Stimulated activated naive CD8-positive, alpha-beta T cell treated with anti-CD3 and anti-CD28 coated beads, Interleukin-15, Interleukin-2, amounts not matched to agents 100 U/mL and 50 U/mL, for 24 hours (primary cell): ENCODE data around the gene GPR180.

Experiments
- ATAC-seq: fragments of 150-1000 bp; cut with Tn5 transposase; one replicate; pipeline ENCODE4 v1.10.0; 2021
- DNase-seq: peaks from one replicate; pipeline ENCODE4 v3.0.0; 2021

Gene GPR180

DNA sequence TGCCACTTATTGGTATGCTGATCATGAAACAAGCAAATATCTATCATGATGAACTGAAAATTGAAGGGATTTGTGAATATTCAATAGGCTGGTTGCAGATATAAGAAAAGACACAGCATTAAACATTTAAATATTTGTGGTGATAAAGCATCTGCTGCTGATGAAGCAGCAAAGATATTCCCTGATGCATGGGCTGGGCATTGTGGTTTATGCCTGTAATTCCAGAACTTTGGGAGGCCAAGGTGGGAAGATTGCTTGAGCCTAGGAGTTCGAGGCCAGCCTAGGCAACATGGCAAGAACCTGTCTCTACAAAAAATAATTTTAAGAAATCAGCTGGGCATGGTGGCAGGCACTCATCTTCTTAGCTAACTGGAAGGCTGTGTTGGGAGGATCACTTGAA, 54.5 kb downstream of the GPR180 start:
- no peak for DNase-seq
- ATAC-seq: no peak

DNA sequence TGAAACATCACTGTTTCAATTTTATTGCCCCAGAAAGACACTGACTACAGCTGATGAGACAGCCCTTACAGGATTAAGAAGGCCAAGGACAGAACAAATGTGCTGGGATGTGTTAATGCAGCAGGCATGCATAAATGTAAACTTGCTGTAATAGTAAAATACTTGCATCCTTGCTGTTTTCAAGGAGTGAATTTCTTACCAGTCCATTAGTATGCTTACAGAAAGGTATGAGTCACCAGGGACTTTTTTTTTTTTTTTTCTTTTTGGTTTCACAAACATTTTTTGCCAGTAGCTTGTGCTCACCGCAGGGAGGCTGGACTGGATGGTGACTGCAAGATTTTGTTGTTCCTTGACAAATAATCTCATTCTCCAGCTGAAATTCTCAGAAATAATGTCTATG, 55.1 kb downstream of the GPR180 start:
- DNase-seq (no peak), ATAC-seq (peak; percentile 53)

DNA sequence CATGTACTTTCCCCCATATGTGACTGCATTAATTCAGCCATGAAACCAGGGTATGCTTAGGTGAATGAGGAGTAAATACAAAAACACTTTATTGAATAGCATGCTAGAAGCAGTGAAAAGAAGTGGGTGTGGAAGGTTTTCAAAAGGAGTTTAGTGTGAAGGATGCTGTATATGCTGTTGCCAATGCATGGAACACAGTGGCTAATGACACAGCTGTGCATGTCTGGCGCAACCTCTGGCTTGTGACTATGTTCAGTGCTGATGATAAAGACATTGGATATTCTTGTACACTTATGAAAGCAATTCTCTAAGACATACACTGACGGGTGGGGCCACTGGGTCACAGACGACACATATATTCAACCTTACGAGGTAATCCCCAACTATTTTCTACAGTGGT, 55.5 kb downstream of the GPR180 start:
- DNase-seq (no peak), ATAC-seq (peak; percentile 48)

DNA sequence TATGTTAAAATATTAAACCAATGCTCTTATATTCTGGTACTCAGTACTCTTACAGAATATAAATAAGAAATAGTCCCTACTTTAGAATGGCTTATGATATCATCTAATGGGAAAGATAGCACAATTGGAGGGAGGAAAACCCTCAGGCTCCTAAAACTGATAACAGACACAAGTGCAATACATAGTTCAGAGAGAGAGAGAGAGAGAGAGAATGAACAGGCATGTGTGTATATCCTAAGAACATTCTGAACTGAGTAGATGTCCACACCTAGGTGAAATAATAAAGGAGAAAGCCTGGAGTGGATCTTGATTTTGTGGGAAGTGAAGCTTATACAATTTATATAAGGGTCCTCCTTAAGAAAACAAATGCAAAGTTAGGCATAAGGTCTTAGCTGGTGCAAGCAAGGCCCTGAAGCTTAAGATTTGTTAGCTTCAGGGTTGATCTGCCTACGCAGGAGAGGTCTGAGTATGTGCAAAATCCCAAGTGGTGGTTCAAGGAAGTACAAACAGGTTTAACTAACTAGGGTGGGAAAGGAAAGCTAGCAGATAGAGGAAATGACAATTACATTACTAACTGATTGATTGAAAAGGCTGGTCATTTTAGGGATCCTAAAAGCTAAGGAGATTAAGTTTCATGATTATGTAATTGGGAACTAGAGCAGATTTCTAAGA, 57.4 kb downstream of the GPR180 start:
- ATAC-seq (no peak), DNase-seq (no peak)

DNA sequence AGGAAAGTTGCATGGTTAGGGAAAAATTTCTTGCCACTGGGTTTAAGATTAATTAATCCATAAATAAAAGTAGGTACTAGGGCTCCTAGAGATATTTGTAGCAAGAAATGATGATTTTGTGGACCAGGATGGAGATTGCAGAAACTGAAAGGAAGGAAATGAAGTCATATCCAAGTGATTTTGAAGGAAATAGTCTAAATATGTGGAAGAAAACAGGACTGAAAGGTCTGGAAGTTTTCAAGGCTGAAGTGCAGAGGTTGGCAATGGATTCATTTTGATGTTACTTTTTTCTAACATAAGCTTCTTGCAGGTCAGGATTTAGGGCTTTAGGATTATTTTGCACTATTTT, 57.9 kb downstream of the GPR180 start:
- ATAC-seq (no peak), DNase-seq (no peak)

DNA sequence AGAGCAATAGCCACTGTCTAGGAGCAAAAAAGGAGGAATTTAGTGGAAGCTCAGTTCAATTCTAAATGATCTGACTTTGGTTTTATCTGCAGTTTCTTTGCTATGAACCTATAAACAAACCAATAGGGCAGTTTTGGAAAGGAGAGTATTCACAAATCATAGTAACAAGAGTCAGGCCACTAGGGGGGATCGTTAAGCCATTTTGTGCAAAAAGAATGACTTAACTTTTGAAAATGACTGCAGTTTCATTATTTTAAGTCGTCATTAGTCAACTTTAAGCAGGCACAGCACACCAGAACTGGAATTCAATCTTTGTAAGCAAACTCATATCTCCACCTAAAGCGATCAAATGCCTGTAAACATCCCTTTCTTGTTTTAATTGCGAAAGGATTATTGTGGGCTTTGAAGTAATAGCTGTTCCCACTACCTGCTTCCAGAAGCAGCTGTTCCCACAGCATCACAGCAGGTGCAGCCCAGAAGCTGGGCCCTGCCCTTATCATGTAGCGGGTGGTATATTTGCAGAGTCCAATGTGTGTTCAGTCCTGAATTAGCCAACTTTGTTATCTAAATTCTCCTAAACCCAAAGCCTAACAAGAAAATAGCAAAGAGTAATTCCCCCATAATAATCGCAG, 59.2 kb downstream of the GPR180 start:
- DNase-seq: no peak
- ATAC-seq: no peak

DNA sequence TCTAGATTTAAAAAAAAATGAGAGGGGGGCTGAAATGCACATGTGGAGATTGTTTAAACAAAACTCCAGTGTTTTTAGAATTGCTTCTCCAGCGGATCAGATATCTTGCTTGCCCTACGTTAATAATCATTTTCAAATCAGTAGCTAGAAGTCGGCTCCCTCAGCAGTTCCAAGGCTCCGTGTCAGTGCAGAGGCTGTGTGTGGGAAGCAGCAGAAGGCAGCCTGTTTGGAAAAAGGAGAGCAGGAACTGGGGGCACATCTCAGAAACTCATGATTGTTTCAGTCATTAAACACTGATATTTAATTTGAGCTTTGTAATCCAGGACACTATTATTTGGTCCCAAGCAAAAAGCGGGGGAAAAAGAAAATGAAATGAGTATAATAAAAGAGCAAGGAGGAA, 59.7 kb downstream of the GPR180 start:
- no peak for ATAC-seq
- DNase-seq: no peak

DNA sequence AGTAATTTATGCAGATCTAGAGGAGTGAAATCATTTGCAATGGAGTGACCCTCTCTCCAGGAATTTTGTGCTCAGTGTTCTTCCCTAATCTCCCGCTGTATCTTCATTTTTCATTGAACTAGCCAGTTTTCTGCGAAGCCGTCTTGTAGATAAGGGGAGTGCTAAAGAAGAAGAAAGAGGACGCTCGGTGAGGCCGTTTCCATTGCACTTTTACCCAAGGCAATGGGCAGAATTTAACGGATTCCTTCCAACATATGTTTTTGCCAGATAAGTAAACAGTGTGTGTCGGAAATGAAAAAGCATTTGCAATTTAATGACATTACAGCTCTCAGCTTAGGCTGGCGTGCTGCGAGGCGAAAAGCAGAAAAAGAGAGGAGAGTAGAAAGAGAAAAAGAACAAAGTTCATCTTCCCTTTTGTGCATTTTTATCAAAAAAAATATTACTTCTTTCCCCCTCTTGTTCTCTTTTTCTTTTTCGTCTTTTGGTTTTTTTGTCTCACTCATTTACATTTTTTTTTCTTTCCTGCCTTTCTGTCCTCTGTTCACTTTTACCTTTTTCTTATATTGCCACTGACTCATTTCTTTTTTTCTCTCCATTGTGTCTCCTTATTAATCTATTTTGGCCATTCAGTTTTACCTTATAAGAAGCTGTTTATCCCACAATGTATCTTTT, 60.8 kb downstream of the GPR180 start:
- ATAC-seq: no peak
- no peak for DNase-seq

DNA sequence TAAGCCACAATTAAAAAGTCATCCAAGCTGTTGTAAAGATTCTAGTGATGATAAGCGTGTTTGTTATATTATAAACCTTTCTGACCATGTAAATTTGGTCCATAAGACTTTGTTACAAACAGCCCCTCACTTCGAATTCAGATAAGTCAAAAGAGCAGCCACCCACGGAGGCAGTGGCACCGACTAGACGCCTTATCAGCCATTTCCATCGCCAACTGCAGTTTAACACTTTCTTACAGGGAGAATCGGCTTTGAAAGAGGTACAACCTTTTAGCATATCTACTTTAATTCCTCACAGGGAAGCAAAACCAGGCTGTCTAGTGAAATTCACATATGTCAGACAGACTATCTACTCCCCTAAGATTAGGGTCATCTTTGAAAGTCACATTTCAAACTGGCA, 63.2 kb downstream of the GPR180 start:
- ATAC-seq (no peak), DNase-seq (no peak)

DNA sequence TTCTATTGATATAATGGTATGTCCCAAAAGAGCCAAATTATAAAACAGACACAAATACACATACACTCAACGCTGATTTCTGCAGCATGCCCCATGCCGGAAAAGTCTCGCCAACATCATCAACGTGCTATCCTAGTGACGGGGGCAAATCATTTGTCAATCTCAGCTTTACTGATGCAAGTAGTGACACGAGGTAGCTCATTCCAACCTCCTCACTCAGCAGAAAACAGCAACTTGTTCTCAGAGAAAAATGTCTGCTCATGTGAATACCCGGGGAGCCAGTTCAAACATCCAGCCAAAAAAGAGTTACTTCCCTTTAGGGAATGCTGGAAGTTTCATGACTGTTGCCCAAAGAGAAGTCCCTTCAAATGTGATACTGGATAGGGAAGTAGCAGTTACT, 64.4 kb downstream of the GPR180 start:
- no peak for DNase-seq
- ATAC-seq: no peak

DNA sequence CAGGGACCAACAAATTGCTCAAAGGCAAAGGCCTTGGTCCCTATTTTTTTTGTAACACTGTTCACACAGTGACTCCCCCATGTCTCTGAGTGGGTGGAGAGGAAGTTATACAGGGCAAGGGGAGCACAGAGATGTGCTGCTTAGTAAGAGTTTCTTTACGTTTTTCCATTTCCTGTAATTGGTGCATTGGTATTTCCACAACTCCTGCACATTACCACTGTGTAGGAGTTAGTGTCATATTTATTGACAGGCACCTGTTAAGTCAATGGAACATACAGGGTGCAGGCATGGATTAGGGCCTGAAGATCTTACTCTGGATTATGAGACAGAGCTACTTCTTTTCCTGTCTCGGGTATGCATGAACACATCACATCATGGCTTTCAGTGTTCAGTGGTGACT, 65.5 kb downstream of the GPR180 start:
- DNase-seq (peak; percentile 19), ATAC-seq (peak; percentile 94)

DNA sequence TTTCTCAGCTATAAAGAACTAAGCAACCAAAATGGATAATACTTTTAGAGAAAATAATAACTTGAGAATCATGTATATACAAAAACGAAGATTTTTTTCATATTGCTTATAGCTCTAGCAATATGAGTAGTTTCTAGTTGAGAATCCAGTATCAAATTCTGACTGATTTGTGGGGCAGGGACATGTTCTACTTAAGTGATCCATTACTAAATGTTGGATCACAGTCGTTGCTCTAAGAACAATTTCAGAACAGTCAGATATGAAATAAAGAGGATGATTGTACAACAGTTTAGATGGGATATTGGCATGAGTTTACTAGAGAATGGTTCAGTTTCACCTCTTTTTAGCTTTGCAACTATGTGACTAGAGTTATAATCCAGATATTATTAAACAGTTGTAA, 70.7 kb downstream of the GPR180 start:
- DNase-seq (no peak), ATAC-seq (no peak)

DNA sequence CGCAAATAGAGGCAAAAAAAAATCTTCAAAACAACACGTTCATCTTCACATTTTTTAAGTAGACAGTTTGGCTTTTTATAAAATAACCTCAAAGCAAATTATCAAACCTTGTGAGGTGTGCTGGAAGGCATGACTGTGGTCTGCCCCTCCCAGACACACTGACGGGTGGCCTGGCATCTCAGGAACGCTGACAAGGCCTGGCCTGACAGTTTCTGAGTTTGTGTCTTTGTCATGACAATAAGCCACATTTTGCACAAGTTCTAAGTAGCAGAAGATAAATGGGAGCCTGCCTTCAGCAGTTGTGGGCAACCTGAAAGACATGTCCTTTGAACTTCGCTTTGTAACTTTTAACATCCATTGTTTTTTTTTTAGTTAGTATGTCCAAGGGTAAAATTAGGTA, 72.2 kb downstream of the GPR180 start:
- DNase-seq (no peak), ATAC-seq (no peak)

DNA sequence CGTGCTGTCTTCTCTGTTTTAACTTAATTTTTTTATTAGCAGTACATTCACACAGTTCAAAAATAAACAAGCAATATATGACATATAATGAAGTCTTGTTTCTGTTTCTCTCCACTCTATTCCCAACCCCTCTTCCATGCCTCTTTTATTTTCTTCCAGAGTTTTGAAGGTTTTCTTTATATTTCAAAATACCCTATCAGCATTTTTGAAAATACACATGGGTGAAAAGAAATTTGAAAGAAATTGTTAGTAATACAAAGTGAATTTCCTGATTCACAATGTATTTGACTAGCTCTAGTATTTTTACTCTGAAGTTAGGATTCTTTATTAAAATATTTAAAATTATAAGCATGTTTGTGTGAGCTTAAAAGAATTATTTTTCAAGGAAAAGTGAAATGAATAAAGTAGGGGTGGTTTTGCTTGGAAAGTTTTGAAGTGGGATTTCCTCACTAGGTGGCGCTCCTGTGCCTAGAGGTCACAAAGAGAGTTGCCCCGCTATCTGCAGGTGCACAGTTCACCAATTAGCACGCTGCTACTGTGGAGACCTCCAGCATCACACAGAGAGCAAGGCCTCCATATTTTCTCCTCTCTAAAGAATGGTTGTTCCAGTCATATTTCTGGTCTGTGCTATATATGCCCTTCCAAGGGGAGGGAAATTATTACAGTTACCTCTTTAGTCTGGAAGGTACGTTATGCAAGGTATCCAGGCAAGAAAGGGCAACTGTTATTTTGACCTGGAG, 73.1 kb downstream of the GPR180 start:
- DNase-seq (peak; percentile 71), ATAC-seq (no peak)

DNA sequence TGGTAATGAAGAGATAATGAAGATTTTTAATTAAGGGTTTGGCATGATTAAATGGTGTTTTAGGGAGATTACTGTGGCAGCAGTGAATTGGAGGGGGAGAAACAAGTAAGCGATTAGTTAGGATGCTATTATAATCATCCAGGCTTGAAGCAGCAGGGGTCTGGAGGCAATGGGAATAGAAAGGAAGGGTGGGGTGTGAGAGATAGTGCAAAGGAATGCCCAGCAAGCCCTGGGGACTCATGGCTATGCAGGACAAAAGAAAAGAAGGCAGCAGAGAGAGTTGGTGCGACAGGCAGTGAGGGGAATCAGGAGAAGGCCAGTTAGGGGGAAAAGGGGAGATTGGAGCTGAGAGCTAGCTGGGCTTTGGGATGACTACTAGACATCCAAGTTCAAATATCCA, 76.1 kb downstream of the GPR180 start:
- ATAC-seq (no peak), DNase-seq (no peak)

DNA sequence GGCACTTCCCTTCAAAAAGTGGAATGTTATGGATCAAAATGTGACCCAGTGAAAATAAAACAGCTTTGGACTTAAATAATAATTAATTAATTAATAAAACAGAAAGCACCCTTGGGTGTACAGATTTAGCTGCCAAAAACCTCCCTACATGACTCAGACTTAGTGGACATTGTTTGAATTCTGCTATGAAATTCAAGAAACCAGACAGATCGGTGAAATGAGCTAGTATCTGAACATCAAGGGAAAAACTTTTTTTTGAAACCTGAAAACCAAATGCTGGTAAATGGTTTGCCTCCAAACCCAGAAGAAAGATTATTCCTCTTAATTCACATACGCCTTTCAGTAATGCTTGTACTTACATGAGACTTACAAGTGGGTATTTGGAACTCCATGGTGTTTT, 77.2 kb downstream of the GPR180 start:
- ATAC-seq (no peak), DNase-seq (no peak)

DNA sequence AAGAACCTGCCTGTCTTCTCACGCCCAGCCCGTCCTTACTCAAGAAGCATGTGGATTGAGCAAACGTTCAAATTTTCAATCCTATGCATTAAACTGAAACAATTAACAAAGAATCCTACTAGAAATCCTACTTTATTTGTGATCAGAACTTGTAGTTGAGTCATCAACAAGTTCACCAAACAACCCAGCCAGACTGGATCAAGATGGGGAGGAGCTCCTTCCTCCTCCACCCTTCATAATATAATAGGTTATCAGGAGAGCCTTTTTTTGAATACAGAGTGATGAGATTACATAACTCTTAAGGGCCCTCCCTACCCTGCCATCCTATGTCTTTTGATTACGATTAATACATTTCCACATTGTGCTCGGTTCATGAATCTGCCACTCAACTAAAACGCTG, 78.0 kb downstream of the GPR180 start:
- no peak for DNase-seq
- ATAC-seq: no peak

DNA sequence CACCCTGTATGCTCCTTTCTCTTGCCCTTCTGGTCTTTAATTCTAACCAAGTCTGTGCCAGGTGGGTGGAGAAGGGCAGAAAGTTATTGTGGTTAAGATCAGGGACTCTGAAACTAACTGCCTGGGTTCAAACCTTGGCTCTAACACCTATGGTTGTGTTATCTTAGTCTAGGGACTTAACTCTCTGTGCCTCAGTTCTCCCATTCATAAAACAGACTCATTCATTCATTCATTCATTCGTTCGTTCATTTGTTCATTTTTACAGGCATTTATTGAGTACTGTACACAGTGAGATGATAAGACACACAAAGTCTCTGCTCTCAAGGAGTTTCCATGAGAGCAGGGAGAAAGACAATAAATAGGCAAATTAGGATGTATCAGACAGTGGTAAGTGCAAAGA, 80.6 kb downstream of the GPR180 start:
- DNase-seq (no peak), ATAC-seq (no peak)

DNA sequence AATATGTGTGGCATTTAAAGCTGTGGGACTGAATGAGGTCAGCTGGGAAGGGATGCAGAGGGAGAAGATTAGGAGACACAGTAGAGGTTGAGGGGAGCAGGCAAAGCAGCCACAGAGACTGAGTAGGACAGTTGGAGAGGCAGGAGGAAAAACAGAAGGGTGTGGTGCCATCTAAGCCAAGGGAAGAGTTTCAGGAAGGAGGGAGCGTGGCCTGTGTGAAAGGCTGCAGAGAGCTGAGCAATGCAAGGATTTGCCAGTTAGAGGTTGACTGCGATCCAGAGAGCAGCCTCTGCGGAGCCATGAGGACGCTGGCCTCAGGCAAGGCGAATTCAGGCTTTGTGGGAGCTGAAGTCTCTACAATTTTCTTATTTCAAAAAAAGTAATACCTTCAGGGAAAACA, 81.8 kb downstream of the GPR180 start:
- ATAC-seq: no peak
- no peak for DNase-seq
